BE2C (cell line): ENCODE data around the gene RTF1.
A peak's percentile ranks its signal among the peaks of the same experiment; 100 is the strongest.

Experiments
- DNase-seq: peaks from one replicate; pipeline ENCODE4 v3.0.0-alpha.2; 2020
- H3K27me3 ChIP-seq: fragments of 250-450 bp; sonication (Bioruptor Pico); 2 replicates; pipeline ENCODE4 v1.5.1; 2020; ENCODE audit warnings: mild to moderate bottlenecking
- H3K36me3 ChIP-seq: fragments of 250-450 bp; sonication (Bioruptor Pico); 2 replicates; pipeline ENCODE4 v1.5.1; 2020; ENCODE audit warnings: mild to moderate bottlenecking
- H3K4me1 ChIP-seq: fragments of 250-450 bp; sonication (Bioruptor Pico); 2 replicates; pipeline ENCODE4 v1.5.1; 2020
- H3K4me3 ChIP-seq: 2 replicates; pipeline ENCODE4 v1.5.1; 2011; ENCODE audit warnings: low read depth, low read length
- H3K9me3 ChIP-seq: fragments of 250-450 bp; sonication (Bioruptor Pico); 2 replicates; pipeline ENCODE4 v1.5.1; 2020
- CTCF ChIP-seq: IDR thresholded peaks from 2 replicates; pipeline ENCODE4 v1.5.1; 2012; ENCODE audit warnings: mild to moderate bottlenecking, low read depth, low read length

Gene RTF1

DNA sequence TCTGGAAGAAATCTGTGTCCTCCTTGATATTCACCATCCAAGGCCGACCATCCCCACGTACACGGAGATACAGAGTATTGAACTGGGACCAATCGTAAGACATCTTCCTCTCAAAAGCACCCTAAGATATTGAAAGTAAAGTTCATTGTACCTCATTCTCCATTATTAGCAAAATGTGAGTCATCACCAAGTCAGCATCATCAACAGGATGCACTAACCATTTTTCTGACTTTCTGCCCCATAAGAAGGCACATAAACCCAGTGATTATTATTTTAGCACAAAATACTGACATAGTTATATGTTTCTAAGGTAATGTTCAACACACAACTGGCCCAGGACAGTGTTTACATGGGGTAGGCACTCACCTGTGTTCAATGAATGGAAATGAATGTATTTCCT is 22.0 kb upstream of the RTF1 start:
- Histone ChIP-seq H3K4me1 (no peaks in the 10 kb centered on the region), H3K4me3 (no peak overlapping the region), H3K36me3 (peaks cover 17% of the 10 kb centered on the region), H3K9me3 (no peaks in the 10 kb centered on the region), H3K27me3 (no peaks in the 10 kb centered on the region)
- TF ChIP-seq CTCF = no peak
- no peak for DNase-seq

- Histone ChIP-seq H3K4me3 (no peak overlapping the region), H3K27me3 (no peaks in the 10 kb centered on the region), H3K4me1 (no peaks in the 10 kb centered on the region), H3K36me3 (peaks cover 13% of the 10 kb centered on the region), H3K9me3 (no peaks in the 10 kb centered on the region)
- no peak for TF ChIP-seq CTCF
- DNase-seq = no peak
These were observed 20.8 kb upstream of the RTF1 start for GRCh38 chr15:41396111-41396510.

- H3K9me3 ChIP-seq = no peaks in the 10 kb centered on the region
These were observed 15.0 kb upstream of the RTF1 start for GRCh38 chr15:41401904-41402267.

DNA sequence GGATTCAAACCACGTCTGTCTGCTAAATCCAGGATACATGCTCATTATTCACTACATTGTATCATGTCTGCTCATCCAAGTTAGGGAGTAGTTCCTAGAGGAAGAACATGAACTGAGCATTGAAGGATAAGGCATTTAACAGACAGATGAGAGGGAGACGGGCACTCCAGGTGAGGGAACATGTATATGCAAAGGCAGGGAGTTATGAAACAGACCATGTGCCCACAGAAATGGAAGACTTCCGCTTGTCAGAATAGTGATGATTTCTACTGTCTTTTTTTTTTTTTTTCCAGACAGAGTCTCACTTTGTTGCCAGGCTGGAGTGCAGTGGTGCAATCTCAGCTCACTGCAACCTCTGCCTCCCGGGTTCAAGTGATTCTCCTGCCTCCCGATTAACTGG is 9.6 kb upstream of the RTF1 start:
- no peaks in the 10 kb centered on the region for H3K36me3 ChIP-seq
- DNase-seq = no peak
- no peak for TF ChIP-seq CTCF

More at GRCh38 chr15:41401904-41402267, 15.0 kb upstream of the RTF1 start:
- TF ChIP-seq CTCF = no peak
- Histone ChIP-seq H3K36me3 (no peaks in the 10 kb centered on the region), H3K4me1 (no peaks in the 10 kb centered on the region), H3K27me3 (no peaks in the 10 kb centered on the region), H3K4me3 (peak overlapping the region; percentile 99)
- DNase-seq = no peak

DNA sequence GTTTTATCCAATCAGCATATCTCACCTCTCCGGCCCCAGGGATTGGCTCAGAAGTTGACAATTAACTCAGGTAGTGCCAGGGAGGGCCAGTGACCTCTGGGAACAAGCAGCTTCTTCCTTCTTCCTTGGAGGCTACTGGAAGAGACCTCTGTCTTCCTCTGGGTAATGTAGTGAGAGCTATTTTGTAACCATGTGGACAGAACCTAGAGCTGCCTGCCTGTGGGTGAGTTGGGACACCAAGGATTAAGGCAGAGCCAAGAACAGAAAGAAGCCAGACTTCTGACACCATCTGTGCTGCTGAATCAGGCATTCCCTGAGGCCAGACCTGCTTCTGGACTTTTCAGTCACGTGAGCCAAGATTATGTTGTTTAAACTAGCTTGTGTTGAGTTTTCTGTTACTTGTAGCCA is 8.7 kb upstream of the RTF1 start:
- DNase-seq = peak; percentile 47
- no peaks in the 10 kb centered on the region for H3K36me3 ChIP-seq
- no peak overlapping the region for H3K4me3 ChIP-seq
- no peak for TF ChIP-seq CTCF
- H3K9me3 ChIP-seq = no peaks in the 10 kb centered on the region
- H3K4me1 ChIP-seq = peaks cover 6% of the 10 kb centered on the region
- H3K27me3 ChIP-seq = no peaks in the 10 kb centered on the region

More for the DNA sequence above, 9.6 kb upstream of the RTF1 start:
- H3K9me3 ChIP-seq = no peaks in the 10 kb centered on the region
- H3K4me3 ChIP-seq = no peak overlapping the region
- H3K27me3 ChIP-seq = no peaks in the 10 kb centered on the region
- peaks cover 6% of the 10 kb centered on the region for H3K4me1 ChIP-seq

DNA sequence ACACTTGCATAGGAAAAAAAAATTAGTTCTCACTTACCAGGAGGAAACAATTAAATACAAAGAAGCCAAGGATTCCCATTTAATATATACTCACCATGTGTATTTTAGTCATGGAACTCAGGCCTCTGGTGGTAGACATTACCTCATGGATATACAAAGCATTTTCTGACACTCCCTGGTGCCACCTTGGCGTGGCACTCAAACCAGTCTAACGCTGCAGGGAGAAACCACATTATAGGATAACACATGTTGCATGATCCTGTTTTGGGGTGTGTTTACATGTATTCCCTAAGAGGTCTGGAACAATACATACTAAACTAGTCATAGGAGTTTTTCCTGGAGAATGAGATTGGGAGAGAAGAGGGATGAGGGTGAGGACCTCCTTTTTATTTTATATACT is 5.9 kb upstream of the RTF1 start:
- no peak for DNase-seq
- H3K4me3 ChIP-seq = no peak overlapping the region
- H3K36me3 ChIP-seq = no peaks in the 10 kb centered on the region
- H3K9me3 ChIP-seq = no peaks in the 10 kb centered on the region
- no peak for TF ChIP-seq CTCF
- no peaks in the 10 kb centered on the region for H3K27me3 ChIP-seq
- peaks cover 6% of the 10 kb centered on the region for H3K4me1 ChIP-seq
